SJSA1 (cell line): ENCODE measurements around the gene BATF3. TPM values are rescaled to one million over a fixed set of nuclear protein-coding genes. Genes with fewer than 3 reads are reported as not detected.

ENCODE experiments used
- DNase-seq, 2 experiments: peaks; one replicate each; pipeline ENCODE4 v3.0.0-alpha.2; 2015 to 2020; ENCODE audit warnings: low spot score in 2 of 2, low read depth in 1 of 2
- H3K27ac ChIP-seq: fragments of 250-450 bp; sonication (Bioruptor Pico); 2 replicates; pipeline ENCODE4 v1.5.1; 2020; ENCODE audit warnings: mild to moderate bottlenecking, moderate library complexity
- H3K27me3 ChIP-seq: fragments of 250-450 bp; sonication (Bioruptor Pico); replicated peaks from 2 replicates; pipeline ENCODE4 v1.5.1; 2020; ENCODE audit warnings: mild to moderate bottlenecking, moderate library complexity
- H3K36me3 ChIP-seq: fragments of 250-450 bp; sonication (Bioruptor Pico); 2 replicates; pipeline ENCODE4 v1.5.1; 2020; ENCODE audit warnings: mild to moderate bottlenecking
- H3K4me1 ChIP-seq: fragments of 250-450 bp; sonication (Bioruptor Pico); replicated peaks from 2 replicates; pipeline ENCODE4 v1.6.1; 2021; ENCODE audit warnings: mild to moderate bottlenecking
- H3K4me3 ChIP-seq: fragments of 250-450 bp; sonication (Bioruptor Pico); 2 replicates; pipeline ENCODE4 v1.5.1; 2020; ENCODE audit warnings: mild to moderate bottlenecking
- H3K9me3 ChIP-seq: fragments of 250-450 bp; sonication (Bioruptor Pico); replicated peaks from 2 replicates; pipeline ENCODE4 v1.5.1; 2020; ENCODE audit warnings: mild to moderate bottlenecking
- total RNA-seq: library from RNA; depleted of rRNA; stranded (reverse); fragments of >200 nt; shearing (Covaris generic); gene quantifications from 2 replicates; pipeline ENCODE4 v1.2.3, GENCODE V29; 2014

Gene BATF3
- total RNA-seq, 1 experiment from 2014 or later = 3.3 TPM

- Histone ChIP-seq H3K4me3 (peak overlapping the region; percentile 43), H3K4me1 (peaks cover 21% of the 10 kb centered on the region), H3K27ac (no peak overlapping the region), H3K27me3 (peaks cover 24% of the 10 kb centered on the region), H3K9me3 (no peaks in the 10 kb centered on the region), H3K36me3 (no peaks in the 10 kb centered on the region)
- DNase-seq = peak; percentile 38 to 52
Measured at GRCh38 chr1:212699104-212699624, 476 bp downstream of the BATF3 start.

GRCh38 chr1:212698467-212699103 is 1.1 kb downstream of the BATF3 start:
- peaks cover 24% of the 10 kb centered on the region for H3K27me3 ChIP-seq
- H3K4me3 ChIP-seq = peak overlapping the region; percentile 43
- DNase-seq = no peak
- no peaks in the 10 kb centered on the region for H3K36me3 ChIP-seq
- no peaks in the 10 kb centered on the region for H3K9me3 ChIP-seq
- H3K4me1 ChIP-seq = peaks cover 21% of the 10 kb centered on the region
- no peak overlapping the region for H3K27ac ChIP-seq

GRCh38 chr1:212696721-212697331 is 2.8 kb downstream of the BATF3 start:
- Histone ChIP-seq H3K9me3 (no peaks in the 10 kb centered on the region), H3K36me3 (no peaks in the 10 kb centered on the region), H3K27me3 (peaks cover 20% of the 10 kb centered on the region), H3K4me1 (peaks cover 21% of the 10 kb centered on the region), H3K27ac (no peak overlapping the region), H3K4me3 (no peak overlapping the region)
- no peak for DNase-seq

GRCh38 chr1:212692774-212693644 is 6.6 kb downstream of the BATF3 start:
- no peak overlapping the region for H3K27ac ChIP-seq
- no peak overlapping the region for H3K4me3 ChIP-seq
- H3K36me3 ChIP-seq = no peaks in the 10 kb centered on the region
- no peaks in the 10 kb centered on the region for H3K4me1 ChIP-seq
- H3K27me3 ChIP-seq = 0 out of 2 replicates have a peak, but pooled peaks cover 2% of the 10 kb centered on the region
- no peak for DNase-seq
- no peaks in the 10 kb centered on the region for H3K9me3 ChIP-seq

- no peak overlapping the region for H3K27ac ChIP-seq
- no peaks in the 10 kb centered on the region for H3K4me1 ChIP-seq
- no peak for DNase-seq
- no peaks in the 10 kb centered on the region for H3K36me3 ChIP-seq
- H3K9me3 ChIP-seq = no peaks in the 10 kb centered on the region
- 0 out of 2 replicates have a peak, but pooled peaks cover 2% of the 10 kb centered on the region for H3K27me3 ChIP-seq
- no peak overlapping the region for H3K4me3 ChIP-seq
Measured at GRCh38 chr1:212691561-212692071, 8.0 kb downstream of the BATF3 start.

- H3K4me3 ChIP-seq = no peak overlapping the region
- no peaks in the 10 kb centered on the region for H3K9me3 ChIP-seq
- H3K4me1 ChIP-seq = no peaks in the 10 kb centered on the region
- no peaks in the 10 kb centered on the region for H3K36me3 ChIP-seq
- no peak overlapping the region for H3K27ac ChIP-seq
- DNase-seq = no peak
- H3K27me3 ChIP-seq = 0 out of 2 replicates have a peak, but pooled peaks cover 2% of the 10 kb centered on the region
Measured at GRCh38 chr1:212690816-212691403, 8.7 kb downstream of the BATF3 start.

- Histone ChIP-seq H3K36me3 (no peaks in the 10 kb centered on the region), H3K4me1 (no peaks in the 10 kb centered on the region), H3K27ac (no peak overlapping the region), H3K9me3 (no peaks in the 10 kb centered on the region), H3K27me3 (0 out of 2 replicates have a peak, but pooled peaks cover 2% of the 10 kb centered on the region), H3K4me3 (no peak overlapping the region)
- DNase-seq = no peak
Measured at GRCh38 chr1:212689758-212690529, 9.7 kb downstream of the BATF3 start.

- Histone ChIP-seq H3K36me3 (no peaks in the 10 kb centered on the region), H3K4me3 (no peak overlapping the region), H3K27ac (no peak overlapping the region), H3K4me1 (no peaks in the 10 kb centered on the region), H3K27me3 (0 out of 2 replicates have a peak, but pooled peaks cover 2% of the 10 kb centered on the region), H3K9me3 (no peaks in the 10 kb centered on the region)
- no peak for DNase-seq
Measured at GRCh38 chr1:212689196-212689725, 10.4 kb downstream of the BATF3 start.

- no peak for DNase-seq
Measured at GRCh38 chr1:212688341-212689047, 11.1 kb downstream of the BATF3 start.

GRCh38 chr1:212687811-212688210 is 11.8 kb downstream of the BATF3 start:
- Histone ChIP-seq H3K36me3 (no peaks in the 10 kb centered on the region), H3K27me3 (0 out of 2 replicates have a peak, but pooled peaks cover 2% of the 10 kb centered on the region), H3K4me3 (no peak overlapping the region), H3K4me1 (no peaks in the 10 kb centered on the region), H3K9me3 (no peaks in the 10 kb centered on the region), H3K27ac (no peak overlapping the region)
- DNase-seq = no peak

More at GRCh38 chr1:212688341-212689047, 11.1 kb downstream of the BATF3 start:
- H3K4me1 ChIP-seq = no peaks in the 10 kb centered on the region
- H3K27ac ChIP-seq = no peak overlapping the region
- no peaks in the 10 kb centered on the region for H3K9me3 ChIP-seq
- H3K36me3 ChIP-seq = no peaks in the 10 kb centered on the region
- no peak overlapping the region for H3K4me3 ChIP-seq
- 0 out of 2 replicates have a peak, but pooled peaks cover 2% of the 10 kb centered on the region for H3K27me3 ChIP-seq

- Histone ChIP-seq H3K27ac (no peak overlapping the region), H3K9me3 (no peaks in the 10 kb centered on the region), H3K4me3 (no peak overlapping the region), H3K36me3 (no peaks in the 10 kb centered on the region), H3K27me3 (0 out of 2 replicates have a peak, but pooled peaks cover 2% of the 10 kb centered on the region), H3K4me1 (no peaks in the 10 kb centered on the region)
- DNase-seq = no peak
Measured at GRCh38 chr1:212686591-212686990, 13.0 kb downstream of the BATF3 start.

- no peaks in the 10 kb centered on the region for H3K9me3 ChIP-seq
- no peak overlapping the region for H3K27ac ChIP-seq
- DNase-seq = no peak
- 0 out of 2 replicates have a peak, but pooled peaks cover under 1% of the 10 kb centered on the region for H3K27me3 ChIP-seq
- no peaks in the 10 kb centered on the region for H3K36me3 ChIP-seq
- no peaks in the 10 kb centered on the region for H3K4me1 ChIP-seq
- no peak overlapping the region for H3K4me3 ChIP-seq
Measured at GRCh38 chr1:212686069-212686468, 13.6 kb downstream of the BATF3 start.
